ENCODE data around the gene SNRNP25. TPM values are rescaled to one million over a fixed set of nuclear protein-coding genes. Genes with fewer than 3 reads are reported as not detected.
A peak's percentile ranks its signal among the peaks of the same experiment; 100 is the strongest.

The SNRNP25 gene
- polyA plus RNA-seq, 3 donors: 18.5 to 32.2 (median 31.6) TPM

DNA sequence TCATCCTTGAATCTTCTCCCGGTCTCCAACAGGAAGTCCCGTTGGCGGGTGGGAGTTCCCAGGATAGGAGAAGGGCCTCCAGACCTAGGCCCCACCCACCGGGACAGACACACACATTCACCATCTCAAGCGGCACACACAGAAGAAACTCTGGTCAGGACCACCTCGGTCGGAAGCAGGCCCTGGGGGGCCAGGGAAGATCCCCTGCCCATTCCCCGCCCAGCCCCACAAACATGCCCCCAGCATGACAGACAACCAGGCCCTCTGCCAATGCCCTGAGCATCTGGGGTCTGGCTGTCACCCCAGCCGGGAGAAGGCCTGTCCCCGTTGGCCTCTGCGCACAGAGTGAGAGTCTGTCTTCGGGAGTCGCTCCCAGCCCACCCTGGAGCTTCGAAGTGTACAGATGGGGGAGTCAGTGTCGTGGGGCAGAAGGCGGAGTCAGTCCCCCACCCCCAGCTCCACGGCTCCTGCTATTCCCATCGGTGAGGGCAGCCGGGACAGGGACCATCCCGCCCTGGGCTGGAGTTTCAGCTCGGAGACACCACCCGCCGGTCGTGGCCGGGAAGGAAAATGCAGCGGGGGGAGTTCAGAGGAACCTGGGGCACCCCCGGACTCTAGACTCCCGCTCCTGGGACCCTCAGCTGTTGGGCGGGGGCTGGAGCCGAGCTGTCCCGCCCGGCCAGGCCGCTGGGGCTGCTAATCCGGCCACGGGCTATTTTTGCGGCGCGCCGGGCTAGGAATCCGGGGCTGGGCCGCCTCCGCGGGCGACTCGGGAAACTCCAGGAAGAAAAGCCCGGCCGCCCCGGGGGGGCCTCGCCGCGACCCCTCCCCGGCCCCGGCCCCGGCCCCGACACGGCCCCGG, 18.1 kb downstream of the SNRNP25 start:
- Histone ChIP-seq H3K36me3 (replicated peaks in 1 of 2; ENCODE audit: control insufficient read depth in 1 of 2, insufficient read depth in 2 of 2, low read length in 2 of 2) (no peaks in the 10 kb centered on the region), H3K79me2 (ENCODE audit: insufficient read depth, low read length) (no peaks in the 10 kb centered on the region), H3K9me3 (replicated peaks in 1 of 2; ENCODE audit: control insufficient read depth in 1 of 2, insufficient read depth in 1 of 2, low read length in 2 of 2) (peaks cover 0 to 6% of the 10 kb centered on the region in 2 donors), H3K4me3 (replicated peaks in 1 of 3; ENCODE audit: low read depth in 2 of 3, low read length in 3 of 3) (no peak overlapping the region), H3K4me1 (ENCODE audit: control insufficient read depth in 1 of 2, insufficient read depth in 2 of 2, low read length in 2 of 2) (peaks cover 15 to 16% of the 10 kb centered on the region in 2 donors), H4K20me1 (ENCODE audit: insufficient read depth, low read length) (no peaks in the 10 kb centered on the region), H3K4me2 (replicated peaks; ENCODE audit: extremely low read depth, low read length, poor library complexity, severe bottlenecking) (peak overlapping the region; percentile 64), H3K9ac (ENCODE audit: insufficient read depth, low read length, poor library complexity, severe bottlenecking) (no peak overlapping the region), H3K27ac (ENCODE audit: low read depth in 1 of 2, low read length in 2 of 2) (no peak overlapping the region), H2AFZ (ENCODE audit: insufficient read depth, low read depth, low read length, poor library complexity, severe bottlenecking) (peak overlapping the region; percentile 41), H3K27me3 (ENCODE audit: control insufficient read depth in 2 of 2, insufficient read depth in 2 of 2, low read length in 2 of 2) (peaks cover 13 to 54% of the 10 kb centered on the region in 2 donors)
- intact Hi-C loops (cut with micrococcal nuclease): no loop called here
- H3K4me1 Mint-ChIP-seq: peaks cover 20% of the 10 kb centered on the region
- no peak overlapping the region for H3K27ac Mint-ChIP-seq
- H3K9me3 Mint-ChIP-seq: peaks cover 0 to 9% (median 4%) of the 10 kb centered on the region in 7 donors
- TF ChIP-seq, protein P1, sequence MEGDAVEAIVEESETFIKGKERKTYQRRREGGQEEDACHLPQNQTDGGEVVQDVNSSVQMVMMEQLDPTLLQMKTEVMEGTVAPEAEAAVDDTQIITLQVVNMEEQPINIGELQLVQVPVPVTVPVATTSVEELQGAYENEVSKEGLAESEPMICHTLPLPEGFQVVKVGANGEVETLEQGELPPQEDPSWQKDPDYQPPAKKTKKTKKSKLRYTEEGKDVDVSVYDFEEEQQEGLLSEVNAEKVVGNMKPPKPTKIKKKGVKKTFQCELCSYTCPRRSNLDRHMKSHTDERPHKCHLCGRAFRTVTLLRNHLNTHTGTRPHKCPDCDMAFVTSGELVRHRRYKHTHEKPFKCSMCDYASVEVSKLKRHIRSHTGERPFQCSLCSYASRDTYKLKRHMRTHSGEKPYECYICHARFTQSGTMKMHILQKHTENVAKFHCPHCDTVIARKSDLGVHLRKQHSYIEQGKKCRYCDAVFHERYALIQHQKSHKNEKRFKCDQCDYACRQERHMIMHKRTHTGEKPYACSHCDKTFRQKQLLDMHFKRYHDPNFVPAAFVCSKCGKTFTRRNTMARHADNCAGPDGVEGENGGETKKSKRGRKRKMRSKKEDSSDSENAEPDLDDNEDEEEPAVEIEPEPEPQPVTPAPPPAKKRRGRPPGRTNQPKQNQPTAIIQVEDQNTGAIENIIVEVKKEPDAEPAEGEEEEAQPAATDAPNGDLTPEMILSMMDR (IDR thresholded peaks at IDR 0.05): no peak
- 13% methylated on average over 48 of the region's 57 CpGs for WGBS (ENCODE audit: insufficient coverage)
- H3K36me3 Mint-ChIP-seq: peaks cover 0 to 3% of the 10 kb centered on the region in 2 donors
- H3K27me3 Mint-ChIP-seq (ENCODE audit: low read depth in 3 of 3): peaks cover 52 to 76% (median 52%) of the 10 kb centered on the region in 3 donors
- peak overlapping the region; percentile 37 to 79 for H3K4me3 Mint-ChIP-seq
- no peak for DNase-seq

DNA sequence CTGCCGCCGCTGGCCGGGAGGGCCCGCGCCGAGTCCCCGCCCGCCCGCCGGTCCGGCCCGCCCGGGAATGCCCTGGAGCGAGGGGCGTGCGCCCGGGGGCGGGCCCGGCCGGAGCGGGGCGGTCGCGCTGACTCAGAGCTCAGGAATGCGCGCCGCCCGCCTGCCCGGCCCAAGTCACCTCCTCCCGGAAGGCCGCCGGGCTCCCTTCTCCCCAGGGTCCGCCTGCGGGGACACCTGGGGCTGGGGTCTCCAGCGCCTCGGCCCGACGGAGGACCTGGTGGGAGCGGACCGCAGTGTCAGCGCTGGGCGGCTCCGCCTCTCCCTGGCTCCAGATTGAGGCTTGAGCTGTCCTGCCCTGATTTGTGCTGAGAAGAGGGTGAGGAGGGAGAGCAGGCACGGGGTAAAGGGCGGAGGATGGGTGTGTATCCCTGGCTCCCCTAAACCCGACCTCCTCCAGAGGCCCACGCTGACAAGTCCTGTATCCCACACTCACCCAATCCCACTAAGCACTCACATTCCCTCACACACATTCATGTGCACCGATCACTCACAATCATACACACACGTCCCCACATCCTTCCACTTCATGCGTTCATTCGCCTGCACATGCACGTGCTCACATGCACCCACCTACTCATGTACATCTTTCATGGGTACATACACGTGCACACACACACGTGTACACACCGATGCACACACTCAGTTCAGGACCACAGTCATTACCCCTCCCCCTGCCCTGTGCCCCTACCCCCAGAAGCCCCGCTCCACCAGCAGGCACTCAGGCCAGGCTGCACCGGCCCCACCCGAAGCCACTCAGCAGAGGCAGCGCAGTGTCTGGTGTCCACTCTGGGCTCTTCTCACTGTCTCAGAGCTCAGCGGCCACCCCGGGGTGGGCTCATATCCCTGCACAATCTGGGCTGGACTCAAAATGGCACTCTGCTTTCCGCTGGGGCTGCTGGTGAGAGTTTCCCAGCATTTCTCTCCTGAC, 19.2 kb downstream of the SNRNP25 start, which contains the start of gene RHBDF1:
Gene RHBDF1, minus strand, starts transcription at position 71 of the 988 bp plus-strand sequence. CDS start 7,616 bp downstream, outside the sequence.
- peak within 1 kb of the TSS; percentile 64 for H3K4me2 ChIP-seq (replicated peaks; ENCODE audit: extremely low read depth, low read length, poor library complexity, severe bottlenecking)
- DNase-seq: peak in 1 of 3 donors; percentile 43
- H3K27ac Mint-ChIP-seq: peak within 1 kb of the TSS in 2 of 7 donors; percentile 5 to 46
- whole genome bisulfite sequencing (ENCODE audit: insufficient coverage): 19% methylated on average over 59 of the region's 62 CpGs
- peaks cover 0 to 9% (median 4%) of the 10 kb centered on the region in 7 donors for H3K9me3 Mint-ChIP-seq
- H3K36me3 Mint-ChIP-seq: peaks cover 0 to 3% of the 10 kb centered on the region in 2 donors
- H3K27ac ChIP-seq (ENCODE audit: low read depth in 1 of 2, low read length in 2 of 2): no peak within 1 kb of the TSS
- H4K20me1 ChIP-seq (ENCODE audit: insufficient read depth, low read length): no peaks in the 10 kb centered on the region
- peak within 1 kb of the TSS in 1 of 3 experiments; percentile 65 for H3K4me3 ChIP-seq (replicated peaks in 1 of 3; ENCODE audit: low read depth in 2 of 3, low read length in 3 of 3)
- H3K79me2 ChIP-seq (ENCODE audit: insufficient read depth, low read length): no peaks in the 10 kb centered on the region
- H2AFZ ChIP-seq (ENCODE audit: insufficient read depth, low read depth, low read length, poor library complexity, severe bottlenecking): peak within 1 kb of the TSS; percentile 59
- H3K27me3 Mint-ChIP-seq (ENCODE audit: low read depth in 3 of 3): peaks cover 52 to 69% (median 54%) of the 10 kb centered on the region in 3 donors
- intact Hi-C loops (cut with micrococcal nuclease): no loop called here
- TF ChIP-seq, protein P1 (IDR thresholded peaks at IDR 0.05): no peak
- peaks cover 0 to 6% of the 10 kb centered on the region in 2 donors for H3K9me3 ChIP-seq (replicated peaks in 1 of 2; ENCODE audit: control insufficient read depth in 1 of 2, insufficient read depth in 1 of 2, low read length in 2 of 2)
- peak within 1 kb of the TSS; percentile 47 to 83 for H3K4me3 Mint-ChIP-seq
- H3K4me1 ChIP-seq (ENCODE audit: control insufficient read depth in 1 of 2, insufficient read depth in 2 of 2, low read length in 2 of 2): peaks cover 23 to 27% of the 10 kb centered on the region in 2 donors
- no peaks in the 10 kb centered on the region for H3K36me3 ChIP-seq (replicated peaks in 1 of 2; ENCODE audit: control insufficient read depth in 1 of 2, insufficient read depth in 2 of 2, low read length in 2 of 2)
- H3K9ac ChIP-seq (ENCODE audit: insufficient read depth, low read length, poor library complexity, severe bottlenecking): no peak within 1 kb of the TSS
- peaks cover 27% of the 10 kb centered on the region for H3K4me1 Mint-ChIP-seq
- H3K27me3 ChIP-seq (ENCODE audit: control insufficient read depth in 2 of 2, insufficient read depth in 2 of 2, low read length in 2 of 2): peaks cover 13 to 54% of the 10 kb centered on the region in 2 donors

All from CD14-positive monocyte (primary cell).